MM.1S (cell line): ENCODE results near the gene BRD1.

Experiments
- DNase-seq: peaks from one replicate; pipeline ENCODE4 v3.0.0-alpha.2; 2015
- H2AFZ ChIP-seq: fragments of 300-600 bp; sonication (generic); 2 replicates; pipeline ENCODE4 v1.6.0; 2016; ENCODE audit warnings: antibody characterized with exemption, low read length
- H3F3A ChIP-seq: fragments of 300-600 bp; sonication (generic); 2 replicates; pipeline ENCODE4 v1.6.1; 2016; ENCODE audit warnings: mild to moderate bottlenecking, antibody characterized with exemption, low read length, moderate library complexity, mixed read lengths; ENCODE audit not compliant: insufficient read depth
- H3K27ac ChIP-seq: fragments of 300-600 bp; sonication (generic); 2 replicates; pipeline ENCODE4 v1.5.1; 2016; ENCODE audit warnings: mild to moderate bottlenecking, low read length
- H3K27me3 ChIP-seq: fragments of 300-600 bp; sonication (generic); replicated peaks from 2 replicates; pipeline ENCODE4 v1.6.0; 2016; ENCODE audit warnings: low read length; ENCODE audit not compliant: insufficient read depth
- H3K36me3 ChIP-seq: fragments of 300-600 bp; sonication (generic); replicated peaks from 2 replicates; pipeline ENCODE4 v1.6.1; 2016; ENCODE audit warnings: mild to moderate bottlenecking, low read length, mixed read lengths; ENCODE audit not compliant: insufficient read depth
- H3K4me1 ChIP-seq: fragments of 300-600 bp; sonication (generic); 2 replicates; pipeline ENCODE4 v1.6.1; 2016; ENCODE audit warnings: low read length, mixed read lengths
- H3K4me2 ChIP-seq: fragments of 300-600 bp; sonication (generic); 2 replicates; pipeline ENCODE4 v1.6.0; 2016; ENCODE audit warnings: low read depth, low read length
- H3K4me3 ChIP-seq: fragments of 300-600 bp; sonication (generic); 2 replicates; pipeline ENCODE4 v1.5.1; 2016; ENCODE audit warnings: low read length, mixed read lengths
- H3K79me2 ChIP-seq: fragments of 300-600 bp; sonication (generic); 2 replicates; pipeline ENCODE4 v1.6.1; 2016; ENCODE audit warnings: mixed run types, low read length, mixed read lengths
- H3K9ac ChIP-seq: fragments of 300-600 bp; sonication (generic); 2 replicates; pipeline ENCODE4 v1.6.1; 2016; ENCODE audit warnings: low read length, mixed read lengths
- H3K9me2 ChIP-seq: fragments of 300-600 bp; sonication (generic); replicated peaks from 2 replicates; pipeline ENCODE4 v1.6.1; 2016; ENCODE audit warnings: mild to moderate bottlenecking, low read length, mixed read lengths; ENCODE audit not compliant: insufficient read depth
- H3K9me3 ChIP-seq: fragments of 300-600 bp; sonication (generic); replicated peaks from 2 replicates; pipeline ENCODE4 v1.6.1; 2016; ENCODE audit warnings: mild to moderate bottlenecking, low read length, mixed read lengths; ENCODE audit not compliant: insufficient read depth
- H4K20me1 ChIP-seq: fragments of 300-600 bp; sonication (generic); 2 replicates; pipeline ENCODE4 v1.6.1; 2016; ENCODE audit warnings: mild to moderate bottlenecking, low read length, moderate library complexity, mixed read lengths; ENCODE audit not compliant: insufficient read depth
- CTCF ChIP-seq: fragments of 300-600 bp; sonication (generic); IDR thresholded peaks from 2 replicates; pipeline ENCODE4 v1.5.1; 2016; ENCODE audit warnings: antibody characterized with exemption, low read length, mixed read lengths
- EZH2 ChIP-seq: fragments of 300-600 bp; sonication (generic); optimal IDR thresholded peaks from 2 replicates; pipeline ENCODE3; 2017; ENCODE audit warnings: low read depth, mild to moderate bottlenecking, antibody characterized with exemption, low read length, mixed read lengths
- EZH2phosphoT487 ChIP-seq: fragments of 300-600 bp; sonication (generic); IDR thresholded peaks from 2 replicates; pipeline ENCODE4 v1.6.1; 2018; ENCODE audit warnings: antibody characterized with exemption, low read length

The BRD1 gene

GRCh38 chr22:49735411-49735900 is 92.2 kb downstream of the BRD1 start:
- no peak overlapping the region for H2AFZ ChIP-seq
- no peak for TF ChIP-seq EZH2phosphoT487
- no peak for TF ChIP-seq EZH2
- no peak for TF ChIP-seq CTCF
- no peaks in the 10 kb centered on the region for H3K79me2 ChIP-seq
- no peaks in the 10 kb centered on the region for H3K9me3 ChIP-seq
- no peak overlapping the region for H3K27ac ChIP-seq
- H3K9ac ChIP-seq: no peak overlapping the region
- H4K20me1 ChIP-seq: no peaks in the 10 kb centered on the region
- no peak overlapping the region for H3K4me3 ChIP-seq
- H3K27me3 ChIP-seq: peaks cover 81% of the 10 kb centered on the region
- H3F3A ChIP-seq: no peaks in the 10 kb centered on the region
- no peaks in the 10 kb centered on the region for H3K36me3 ChIP-seq
- H3K4me2 ChIP-seq: no peak overlapping the region
- no peaks in the 10 kb centered on the region for H3K9me2 ChIP-seq
- DNase-seq: peak; percentile 46
- H3K4me1 ChIP-seq: no peaks in the 10 kb centered on the region

- Histone ChIP-seq H3K9ac (no peak overlapping the region), H4K20me1 (no peaks in the 10 kb centered on the region), H3F3A (no peaks in the 10 kb centered on the region), H3K4me2 (no peak overlapping the region), H3K27ac (no peak overlapping the region), H3K36me3 (no peaks in the 10 kb centered on the region), H3K4me1 (no peaks in the 10 kb centered on the region), H3K9me2 (no peaks in the 10 kb centered on the region), H2AFZ (no peak overlapping the region), H3K4me3 (no peak overlapping the region), H3K9me3 (no peaks in the 10 kb centered on the region), H3K27me3 (peaks cover 77% of the 10 kb centered on the region), H3K79me2 (no peaks in the 10 kb centered on the region)
- DNase-seq: no peak
- no peak for TF ChIP-seq EZH2phosphoT487
- no peak for TF ChIP-seq CTCF
- TF ChIP-seq EZH2: no peak
Observed at GRCh38 chr22:49734882-49735281, 92.8 kb downstream of the BRD1 start.

- Histone ChIP-seq H3K4me3 (no peak overlapping the region), H3K27ac (no peak overlapping the region), H3K79me2 (no peaks in the 10 kb centered on the region), H3K36me3 (no peaks in the 10 kb centered on the region), H3F3A (no peaks in the 10 kb centered on the region), H3K27me3 (peaks cover 80% of the 10 kb centered on the region), H3K9ac (no peak overlapping the region), H4K20me1 (no peaks in the 10 kb centered on the region), H2AFZ (no peak overlapping the region), H3K9me2 (no peaks in the 10 kb centered on the region), H3K9me3 (no peaks in the 10 kb centered on the region), H3K4me1 (no peaks in the 10 kb centered on the region), H3K4me2 (no peak overlapping the region)
- no peak for DNase-seq
- no peak for TF ChIP-seq CTCF
- TF ChIP-seq EZH2phosphoT487: no peak
- no peak for TF ChIP-seq EZH2
Observed at GRCh38 chr22:49734390-49734789, 93.3 kb downstream of the BRD1 start.
